Measurements from ENCODE around the gene NRAP.
A peak's percentile ranks its signal among the peaks of the same experiment; 100 is the strongest.

The NRAP gene

GRCh38 chr10:113616244-113617074 lies 47.4 kb downstream of the NRAP start:
- Histone ChIP-seq H3K27me3 (ENCODE audit: insufficient read depth, low read length, poor library complexity, severe bottlenecking) (no peaks in the 10 kb centered on the region), H3K9me2 (replicated peaks; ENCODE audit: low read depth, low read length) (no peaks in the 10 kb centered on the region), H3K79me2 (ENCODE audit: insufficient read depth, low read length) (no peaks in the 10 kb centered on the region), H3K9me3 (ENCODE audit: insufficient read depth, low read depth, low read length) (no peaks in the 10 kb centered on the region), H2AFZ (ENCODE audit: low read length) (peak overlapping the region; percentile 31; the same call in 1 of the 2 replicates), H3K4me2 (ENCODE audit: low read depth, low read length, poor library complexity, severe bottlenecking) (no peak overlapping the region), H3K9ac (ENCODE audit: low read depth, low read length, poor library complexity, severe bottlenecking) (no peak overlapping the region), H3K4me3 (ENCODE audit: low read length, poor library complexity, severe bottlenecking) (no peak overlapping the region), H3K36me3 (ENCODE audit: insufficient read depth, low read length) (no peaks in the 10 kb centered on the region), H3F3A (ENCODE audit: low read depth) (no peaks in the 10 kb centered on the region), H3K4me1 (ENCODE audit: insufficient read depth, low read length, poor library complexity, severe bottlenecking) (peaks cover 4% of the 10 kb centered on the region), H4K20me1 (ENCODE audit: insufficient read depth, low read length, poor library complexity, severe bottlenecking) (no peaks in the 10 kb centered on the region)
- TF ChIP-seq EZH2phosphoT487 (IDR thresholded peaks at IDR 0.05; ENCODE audit: borderline replicate concordance), result no peak
- TF ChIP-seq, protein P1, sequence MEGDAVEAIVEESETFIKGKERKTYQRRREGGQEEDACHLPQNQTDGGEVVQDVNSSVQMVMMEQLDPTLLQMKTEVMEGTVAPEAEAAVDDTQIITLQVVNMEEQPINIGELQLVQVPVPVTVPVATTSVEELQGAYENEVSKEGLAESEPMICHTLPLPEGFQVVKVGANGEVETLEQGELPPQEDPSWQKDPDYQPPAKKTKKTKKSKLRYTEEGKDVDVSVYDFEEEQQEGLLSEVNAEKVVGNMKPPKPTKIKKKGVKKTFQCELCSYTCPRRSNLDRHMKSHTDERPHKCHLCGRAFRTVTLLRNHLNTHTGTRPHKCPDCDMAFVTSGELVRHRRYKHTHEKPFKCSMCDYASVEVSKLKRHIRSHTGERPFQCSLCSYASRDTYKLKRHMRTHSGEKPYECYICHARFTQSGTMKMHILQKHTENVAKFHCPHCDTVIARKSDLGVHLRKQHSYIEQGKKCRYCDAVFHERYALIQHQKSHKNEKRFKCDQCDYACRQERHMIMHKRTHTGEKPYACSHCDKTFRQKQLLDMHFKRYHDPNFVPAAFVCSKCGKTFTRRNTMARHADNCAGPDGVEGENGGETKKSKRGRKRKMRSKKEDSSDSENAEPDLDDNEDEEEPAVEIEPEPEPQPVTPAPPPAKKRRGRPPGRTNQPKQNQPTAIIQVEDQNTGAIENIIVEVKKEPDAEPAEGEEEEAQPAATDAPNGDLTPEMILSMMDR (conservative IDR thresholded peaks at IDR 0.05; ENCODE audit: low read length), result peak; percentile 75

DNA sequence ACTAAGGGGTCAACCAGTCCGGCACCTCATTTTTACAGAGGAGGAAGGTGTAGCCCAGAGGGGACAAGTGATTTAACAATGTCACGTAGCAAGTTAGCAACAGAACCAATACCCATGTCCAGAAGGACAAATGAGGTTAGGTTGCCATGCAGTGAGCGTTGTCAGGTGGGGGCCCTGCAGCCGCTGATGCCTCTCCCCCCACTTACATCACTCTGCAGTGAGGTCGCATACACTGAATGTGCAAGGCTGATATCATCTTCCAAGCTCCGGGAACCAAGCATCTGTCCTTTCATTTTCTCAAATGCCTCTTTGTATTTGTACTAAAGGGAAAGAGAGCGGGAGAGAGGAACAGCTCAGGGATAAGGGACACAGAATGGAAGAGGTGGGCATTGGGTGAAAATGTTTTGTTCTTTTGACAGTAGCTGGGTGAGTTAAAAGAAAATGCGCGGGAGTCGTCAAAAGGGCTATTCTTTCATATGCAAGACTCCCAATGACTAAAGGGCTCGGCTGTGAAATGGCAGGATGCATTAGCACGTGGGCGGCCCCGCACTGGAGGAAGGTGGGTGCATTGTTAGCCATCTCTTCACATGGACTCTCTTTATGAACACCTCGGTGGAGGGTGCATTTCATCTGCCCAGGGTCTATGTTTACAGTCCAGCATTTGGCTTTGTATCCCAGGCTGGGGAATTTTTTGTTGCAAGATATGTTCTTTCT lies 49.7 kb downstream of the NRAP start:
- no peaks in the 10 kb centered on the region for H3K9me3 ChIP-seq (ENCODE audit: insufficient read depth, low read depth, low read length)
- H2AFZ ChIP-seq (ENCODE audit: low read length), result no peak overlapping the region
- no peaks in the 10 kb centered on the region for H3K36me3 ChIP-seq (ENCODE audit: insufficient read depth, low read length)
- H3K79me2 ChIP-seq (ENCODE audit: insufficient read depth, low read length), result no peaks in the 10 kb centered on the region
- H3K4me2 ChIP-seq (ENCODE audit: low read depth, low read length, poor library complexity, severe bottlenecking), result no peak overlapping the region
- no peak for TF ChIP-seq EZH2phosphoT487 (IDR thresholded peaks at IDR 0.05; ENCODE audit: borderline replicate concordance)
- TF ChIP-seq, protein P1 (conservative IDR thresholded peaks at IDR 0.05; ENCODE audit: low read length), result no peak
- no peaks in the 10 kb centered on the region for H4K20me1 ChIP-seq (ENCODE audit: insufficient read depth, low read length, poor library complexity, severe bottlenecking)
- no peak overlapping the region for H3K9ac ChIP-seq (ENCODE audit: low read depth, low read length, poor library complexity, severe bottlenecking)
- no peaks in the 10 kb centered on the region for H3K4me1 ChIP-seq (ENCODE audit: insufficient read depth, low read length, poor library complexity, severe bottlenecking)
- no peak overlapping the region for H3K4me3 ChIP-seq (ENCODE audit: low read length, poor library complexity, severe bottlenecking)
- H3F3A ChIP-seq (ENCODE audit: low read depth), result no peaks in the 10 kb centered on the region
- no peaks in the 10 kb centered on the region for H3K9me2 ChIP-seq (replicated peaks; ENCODE audit: low read depth, low read length)
- H3K27me3 ChIP-seq (ENCODE audit: insufficient read depth, low read length, poor library complexity, severe bottlenecking), result no peaks in the 10 kb centered on the region

GRCh38 chr10:113613427-113613826 lies 50.4 kb downstream of the NRAP start:
- no peak overlapping the region for H3K9ac ChIP-seq (ENCODE audit: low read depth, low read length, poor library complexity, severe bottlenecking)
- H3K9me3 ChIP-seq (ENCODE audit: insufficient read depth, low read depth, low read length), result no peaks in the 10 kb centered on the region
- H3K4me3 ChIP-seq (ENCODE audit: low read length, poor library complexity, severe bottlenecking), result no peak overlapping the region
- no peaks in the 10 kb centered on the region for H3F3A ChIP-seq (ENCODE audit: low read depth)
- no peaks in the 10 kb centered on the region for H4K20me1 ChIP-seq (ENCODE audit: insufficient read depth, low read length, poor library complexity, severe bottlenecking)
- H3K79me2 ChIP-seq (ENCODE audit: insufficient read depth, low read length), result no peaks in the 10 kb centered on the region
- no peaks in the 10 kb centered on the region for H3K36me3 ChIP-seq (ENCODE audit: insufficient read depth, low read length)
- H3K27me3 ChIP-seq (ENCODE audit: insufficient read depth, low read length, poor library complexity, severe bottlenecking), result no peaks in the 10 kb centered on the region
- no peaks in the 10 kb centered on the region for H3K4me1 ChIP-seq (ENCODE audit: insufficient read depth, low read length, poor library complexity, severe bottlenecking)
- H3K9me2 ChIP-seq (replicated peaks; ENCODE audit: low read depth, low read length), result no peaks in the 10 kb centered on the region
- no peak overlapping the region for H3K4me2 ChIP-seq (ENCODE audit: low read depth, low read length, poor library complexity, severe bottlenecking)
- TF ChIP-seq, protein P1 (conservative IDR thresholded peaks at IDR 0.05; ENCODE audit: low read length), result no peak
- no peak for TF ChIP-seq EZH2phosphoT487 (IDR thresholded peaks at IDR 0.05; ENCODE audit: borderline replicate concordance)
- H2AFZ ChIP-seq (ENCODE audit: low read length), result no peak overlapping the region
